Nephron progenitor cell (in vitro differentiated cells): ENCODE measurements around the gene LOC101059915.
"Not testable (repeated sequence)": the region's sequence is repeated elsewhere in the genome, so short reads cannot be mapped to it uniquely, and the experiment has no call there.

Experiments used
- DNase-seq: peaks from one replicate; pipeline ENCODE4 v3.0.0; 2021
- H3K27ac Mint-ChIP-seq: 2 replicates; pipeline ENCODE4 v1.8.0; 2021; ENCODE audit warnings: mild to moderate bottlenecking, moderate library complexity, mixed read lengths
- H3K27me3 Mint-ChIP-seq: 2 replicates; pipeline ENCODE4 v1.8.0; 2021; ENCODE audit warnings: mild to moderate bottlenecking, low read depth, mixed read lengths; ENCODE audit not compliant: poor library complexity
- H3K36me3 Mint-ChIP-seq: 2 replicates; pipeline ENCODE4 v1.8.0; 2021; ENCODE audit warnings: low read depth, mixed read lengths
- H3K4me1 Mint-ChIP-seq: 2 replicates; pipeline ENCODE4 v1.8.0; 2021; ENCODE audit warnings: mixed read lengths
- H3K4me3 Mint-ChIP-seq: 2 replicates; pipeline ENCODE4 v1.8.0; 2021; ENCODE audit warnings: mild to moderate bottlenecking, moderate library complexity, mixed read lengths
- H3K9me3 Mint-ChIP-seq: 2 replicates; pipeline ENCODE4 v1.8.0; 2021; ENCODE audit warnings: mild to moderate bottlenecking, moderate library complexity, mixed read lengths
- TF ChIP-seq, protein P1 (sequence below): fragments of 200-600 bp; sonication (generic); IDR thresholded peaks from 2 replicates; pipeline ENCODE4 v1.5.0; 2021; ENCODE audit warnings: antibody characterized with exemption

Gene LOC101059915

DNA sequence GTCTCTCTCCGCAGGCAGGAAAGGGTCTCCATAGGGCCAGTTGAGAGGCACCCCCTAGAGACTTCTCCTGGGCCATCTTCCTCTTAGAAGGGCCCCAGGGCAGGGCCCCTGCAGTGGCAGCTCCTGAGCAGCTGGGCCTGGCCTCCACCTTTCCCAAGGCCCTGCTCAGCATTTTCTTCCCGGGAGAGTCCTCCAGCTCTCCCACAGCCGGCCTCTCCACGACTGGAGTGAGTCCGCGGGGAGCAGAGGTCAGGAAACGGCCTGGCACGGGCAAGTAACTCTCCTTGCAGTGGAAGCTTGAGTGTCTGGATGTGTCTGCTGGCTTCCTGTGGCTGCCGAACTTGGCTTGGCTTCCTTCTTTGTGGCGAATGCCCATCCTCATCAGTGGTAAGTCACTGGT lies 1.6 kb upstream of the LOC101059915 start:
- H3K27me3 Mint-ChIP-seq: peaks cover 9% of the 10 kb centered on the region

DNA sequence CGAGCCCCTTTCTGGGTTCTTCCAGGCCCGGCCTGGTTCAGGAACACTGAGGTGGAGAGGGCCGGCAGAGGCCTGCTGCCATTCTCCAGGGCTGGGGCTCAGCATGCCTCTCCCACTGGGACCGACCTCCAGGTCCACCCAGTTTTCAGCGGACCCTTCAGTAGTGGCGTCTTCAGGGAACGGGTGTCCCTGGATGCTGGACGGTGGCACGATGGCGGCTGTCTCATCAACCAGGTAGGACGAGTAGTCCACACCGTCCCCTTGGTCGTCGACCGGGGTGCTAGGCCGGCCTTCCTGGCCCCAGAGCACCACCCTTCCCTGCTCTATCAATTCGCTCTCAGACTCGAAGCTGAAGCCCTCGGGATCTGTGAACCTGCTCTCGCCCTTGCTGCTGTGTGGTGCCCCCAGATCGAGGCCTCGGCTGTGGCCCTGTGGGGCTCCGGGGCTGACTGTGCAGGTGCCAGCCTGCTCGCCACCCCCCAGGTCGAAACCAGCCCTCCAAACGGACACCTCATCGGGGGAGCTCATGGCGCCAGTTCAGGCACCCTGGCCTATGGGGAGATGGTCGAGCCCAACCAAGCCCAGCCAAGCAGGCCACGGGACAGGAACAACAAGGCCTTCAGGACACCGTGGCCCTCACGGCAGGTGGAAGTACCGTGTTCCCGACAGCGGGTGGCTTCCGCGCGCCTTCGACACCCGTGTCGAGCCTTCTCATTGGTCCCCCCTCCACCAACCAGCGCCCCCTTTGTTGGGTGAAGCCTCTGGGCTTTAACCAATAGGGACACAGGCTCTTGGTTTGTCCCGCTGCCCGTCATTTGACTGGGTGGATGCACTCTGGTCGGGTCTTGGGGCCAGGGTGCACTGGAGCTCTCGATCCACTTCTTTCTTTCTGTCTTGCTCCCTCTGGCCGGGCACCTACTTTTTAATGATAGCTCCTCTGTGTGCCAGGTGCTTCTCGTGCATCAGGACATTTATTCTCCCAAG lies 814 bp upstream of the LOC101059915 start:
- no peak for DNase-seq
- Mint-ChIP-seq H3K4me3 (no peak overlapping the region), H3K4me1 (no peaks in the 10 kb centered on the region), H3K27ac (no peak overlapping the region), H3K27me3 (peaks cover 12% of the 10 kb centered on the region), H3K9me3 (peaks cover 44% of the 10 kb centered on the region), H3K36me3 (no peaks in the 10 kb centered on the region)
- TF ChIP-seq, protein P1, sequence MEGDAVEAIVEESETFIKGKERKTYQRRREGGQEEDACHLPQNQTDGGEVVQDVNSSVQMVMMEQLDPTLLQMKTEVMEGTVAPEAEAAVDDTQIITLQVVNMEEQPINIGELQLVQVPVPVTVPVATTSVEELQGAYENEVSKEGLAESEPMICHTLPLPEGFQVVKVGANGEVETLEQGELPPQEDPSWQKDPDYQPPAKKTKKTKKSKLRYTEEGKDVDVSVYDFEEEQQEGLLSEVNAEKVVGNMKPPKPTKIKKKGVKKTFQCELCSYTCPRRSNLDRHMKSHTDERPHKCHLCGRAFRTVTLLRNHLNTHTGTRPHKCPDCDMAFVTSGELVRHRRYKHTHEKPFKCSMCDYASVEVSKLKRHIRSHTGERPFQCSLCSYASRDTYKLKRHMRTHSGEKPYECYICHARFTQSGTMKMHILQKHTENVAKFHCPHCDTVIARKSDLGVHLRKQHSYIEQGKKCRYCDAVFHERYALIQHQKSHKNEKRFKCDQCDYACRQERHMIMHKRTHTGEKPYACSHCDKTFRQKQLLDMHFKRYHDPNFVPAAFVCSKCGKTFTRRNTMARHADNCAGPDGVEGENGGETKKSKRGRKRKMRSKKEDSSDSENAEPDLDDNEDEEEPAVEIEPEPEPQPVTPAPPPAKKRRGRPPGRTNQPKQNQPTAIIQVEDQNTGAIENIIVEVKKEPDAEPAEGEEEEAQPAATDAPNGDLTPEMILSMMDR: no peak

More for the DNA sequence above, 1.6 kb upstream of the LOC101059915 start:
- no peaks in the 10 kb centered on the region for H3K36me3 Mint-ChIP-seq
- H3K9me3 Mint-ChIP-seq: peaks cover 48% of the 10 kb centered on the region
- no peak for DNase-seq
- TF ChIP-seq, protein P1: no peak
- H3K4me1 Mint-ChIP-seq: no peaks in the 10 kb centered on the region
- H3K4me3 Mint-ChIP-seq: no peak overlapping the region
- H3K27ac Mint-ChIP-seq: no peak overlapping the region

DNA sequence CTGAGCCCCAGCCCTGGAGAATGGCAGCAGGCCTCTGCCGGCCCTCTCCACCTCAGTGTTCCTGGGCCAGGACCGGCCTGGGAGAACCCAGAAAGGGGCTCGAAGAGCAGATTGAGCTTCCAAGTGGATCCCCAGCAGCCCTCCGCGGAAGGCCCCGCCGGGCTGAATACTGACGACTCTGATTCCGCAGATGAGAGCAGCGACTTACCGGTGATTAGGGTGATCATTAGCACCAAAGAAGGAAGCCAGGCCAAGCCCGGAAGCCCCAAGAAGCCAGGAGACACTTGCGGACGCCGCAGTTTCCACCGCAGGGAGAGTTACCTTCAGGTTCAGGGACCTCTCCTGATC lies 876 bp downstream of the LOC101059915 start:
- no peaks in the 10 kb centered on the region for H3K4me1 Mint-ChIP-seq
- H3K9me3 Mint-ChIP-seq: peaks cover 46% of the 10 kb centered on the region
- TF ChIP-seq, protein P1: no peak
- no peak for DNase-seq
- H3K4me3 Mint-ChIP-seq: no peak overlapping the region
- peaks cover 15% of the 10 kb centered on the region for H3K27me3 Mint-ChIP-seq
- no peak overlapping the region for H3K27ac Mint-ChIP-seq
- H3K36me3 Mint-ChIP-seq: no peaks in the 10 kb centered on the region

DNA sequence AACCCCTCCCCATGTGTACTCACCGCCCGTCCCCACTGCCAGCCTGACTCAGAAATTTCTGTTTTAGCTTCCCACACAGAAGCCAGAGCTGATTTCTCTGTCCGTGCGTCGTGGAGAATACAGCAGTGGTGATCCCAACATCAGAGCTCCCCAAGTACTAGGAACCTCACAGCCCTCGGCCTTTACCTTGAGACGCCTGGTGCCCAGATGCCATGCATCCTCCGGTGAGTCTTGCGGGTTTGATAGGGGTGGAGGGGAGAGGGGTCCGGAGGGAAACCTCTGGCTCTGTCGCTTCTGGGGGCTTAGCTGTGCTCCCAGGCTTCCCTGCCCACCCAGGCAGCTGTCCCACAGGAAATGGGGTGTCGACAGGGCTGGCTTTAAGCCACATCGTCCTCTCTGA lies 2.1 kb downstream of the LOC101059915 start:
- Mint-ChIP-seq H3K9me3 (peaks cover 59% of the 10 kb centered on the region), H3K4me3 (no peak overlapping the region), H3K27me3 (peaks cover 15% of the 10 kb centered on the region), H3K4me1 (no peaks in the 10 kb centered on the region), H3K36me3 (no peaks in the 10 kb centered on the region), H3K27ac (no peak overlapping the region)
- no peak for DNase-seq
- TF ChIP-seq, protein P1: no peak

DNA sequence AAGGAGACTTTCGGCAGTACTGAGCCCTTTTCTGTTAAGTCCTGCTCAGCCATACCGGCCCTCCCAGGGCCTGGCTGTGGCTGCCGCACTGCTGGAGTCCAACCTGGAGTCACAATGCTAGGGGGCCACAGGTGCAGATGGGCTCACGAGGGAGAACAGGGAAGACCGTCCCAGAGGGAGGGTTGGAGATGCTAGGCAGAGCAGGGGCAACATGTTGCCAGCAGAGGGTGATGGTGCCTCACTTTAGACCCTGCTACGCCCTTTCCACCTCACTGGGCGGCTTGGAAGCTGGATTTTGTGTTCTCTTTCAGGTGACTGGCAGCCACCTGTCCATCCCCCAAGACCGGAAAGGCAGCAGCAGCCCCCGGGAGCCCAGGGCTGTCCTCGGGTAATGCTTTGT lies 2.6 kb downstream of the LOC101059915 start:
- DNase-seq: peak; percentile 27
- H3K4me1 Mint-ChIP-seq, H3K4me3 Mint-ChIP-seq, H3K36me3 Mint-ChIP-seq, H3K27ac Mint-ChIP-seq: not testable (repeated sequence)
- peaks cover 60% of the 10 kb centered on the region for H3K9me3 Mint-ChIP-seq
- H3K27me3 Mint-ChIP-seq: peaks cover 15% of the 10 kb centered on the region
- TF ChIP-seq, protein P1: peak; percentile 37
